NCI-H1417 (cell line): ENCODE measurements around the gene SLC35F6.
"Not testable (repeated sequence)": the region's sequence is repeated elsewhere in the genome, so short reads cannot be mapped to it uniquely, and the experiment has no call there.

Experiments used
- DNase-seq, 3 experiments: peaks; one replicate each; lab custom pipeline; 2025; lab: John Stamatoyannopoulos, UW

SLC35F6 gene

DNA sequence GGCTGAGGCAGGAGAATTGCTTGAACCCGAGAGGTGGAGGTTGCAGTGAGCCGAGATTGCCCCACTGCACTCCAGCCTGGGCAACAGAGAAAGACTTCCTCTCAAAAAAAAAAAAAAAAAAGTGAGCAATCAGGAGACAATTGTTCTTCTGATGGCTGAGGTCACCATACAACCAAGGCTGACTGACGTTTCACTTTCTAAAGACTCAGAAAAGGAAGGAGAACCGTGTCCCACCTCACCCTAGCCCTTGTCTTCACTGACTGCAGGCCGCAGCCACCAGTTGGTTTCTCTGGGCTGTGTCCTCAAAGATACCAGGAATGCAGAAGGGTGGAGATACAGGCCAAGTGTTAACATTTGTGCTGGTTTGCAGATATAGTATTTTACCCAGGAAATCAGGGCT lies 7.7 kb upstream of the SLC35F6 start:
- no peak for DNase-seq

GRCh38 chr2:26757873-26758789 lies 6.0 kb upstream of the SLC35F6 start:
- no peak for DNase-seq

DNA sequence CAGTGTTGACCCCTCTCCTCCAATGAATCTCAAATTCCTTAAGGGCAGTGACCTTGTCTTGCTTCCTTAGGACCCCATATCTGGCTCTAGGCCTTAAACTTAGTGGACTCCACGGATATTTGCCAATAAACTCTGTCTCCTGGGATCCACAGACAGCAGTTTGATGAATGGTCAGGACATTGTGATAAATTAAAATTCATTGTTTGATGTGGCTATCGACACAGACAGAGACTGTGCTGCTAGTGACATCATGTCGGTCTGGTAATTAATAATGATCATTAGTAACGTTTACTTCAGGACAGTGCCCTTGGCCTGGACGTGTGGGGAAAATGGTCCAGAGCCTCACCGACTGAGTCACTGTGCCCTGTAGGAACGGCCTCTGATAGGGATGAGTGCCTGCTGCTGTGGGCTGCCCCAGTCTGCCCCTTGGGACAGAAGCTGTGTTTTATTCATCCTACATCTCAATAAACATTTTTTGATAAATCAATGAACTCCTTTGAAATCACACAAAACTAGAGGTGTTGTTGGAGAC lies 5.2 kb upstream of the SLC35F6 start:
- DNase-seq, result no peak

DNA sequence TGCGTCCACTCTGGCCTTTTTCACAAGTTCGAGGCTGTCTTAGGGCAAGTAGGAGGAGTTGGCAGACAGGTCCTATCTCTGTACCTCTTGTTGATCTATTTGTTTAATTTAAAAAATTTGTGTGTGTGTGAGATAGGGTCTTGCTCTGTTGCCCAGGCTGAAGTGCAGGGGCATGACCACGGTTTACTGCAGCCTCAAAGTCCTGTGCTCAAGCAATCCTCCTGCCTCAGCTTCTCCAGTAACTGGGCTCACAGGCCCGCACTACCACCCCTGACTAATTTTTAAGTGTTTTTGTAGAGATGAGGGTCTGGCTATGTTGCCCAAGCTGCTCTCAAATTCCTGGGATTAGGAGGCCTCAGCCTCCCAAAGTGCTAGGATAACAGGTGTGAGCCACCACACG lies 4.2 kb upstream of the SLC35F6 start:
- DNase-seq, result no peak

DNA sequence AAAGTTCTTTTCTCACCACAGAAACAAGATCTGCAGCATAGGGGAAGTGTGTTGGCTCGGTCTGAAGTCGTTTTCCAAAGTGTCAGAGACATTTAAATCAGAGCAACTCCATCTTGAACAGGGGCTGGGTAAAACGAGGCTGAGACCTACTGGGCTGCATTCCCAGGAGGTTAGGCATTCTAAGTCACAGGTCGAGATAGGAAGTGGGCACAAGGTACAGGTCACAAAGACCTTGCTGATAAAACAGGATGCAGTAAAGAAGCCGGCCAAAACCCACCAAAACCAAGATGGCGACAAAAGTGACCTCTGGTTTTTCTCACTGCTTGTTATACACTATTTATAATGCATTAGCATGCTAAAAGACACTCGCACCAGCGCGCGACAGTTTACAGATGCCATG lies 3.1 kb upstream of the SLC35F6 start:
- not testable (repeated sequence) for DNase-seq

DNA sequence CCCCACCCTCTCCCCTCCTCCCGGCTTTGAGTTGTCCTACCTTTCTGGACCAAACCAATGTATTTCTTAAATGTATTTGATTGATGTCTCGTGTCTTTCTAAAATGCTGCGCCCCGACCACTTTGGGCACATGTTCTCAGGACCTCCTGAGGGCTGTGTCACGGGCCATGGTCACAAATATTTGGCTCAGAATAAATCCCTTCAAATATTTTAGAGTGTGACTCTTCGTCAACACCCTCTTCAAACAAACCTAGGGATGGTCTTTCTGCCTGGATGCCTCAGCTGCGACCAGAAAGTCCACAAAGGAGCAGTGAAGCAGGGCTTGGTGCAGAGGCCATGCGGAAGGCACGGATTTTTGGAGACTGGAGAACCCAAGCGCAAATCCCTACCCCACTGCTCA lies 1.1 kb upstream of the SLC35F6 start:
- DNase-seq, result no peak

DNA sequence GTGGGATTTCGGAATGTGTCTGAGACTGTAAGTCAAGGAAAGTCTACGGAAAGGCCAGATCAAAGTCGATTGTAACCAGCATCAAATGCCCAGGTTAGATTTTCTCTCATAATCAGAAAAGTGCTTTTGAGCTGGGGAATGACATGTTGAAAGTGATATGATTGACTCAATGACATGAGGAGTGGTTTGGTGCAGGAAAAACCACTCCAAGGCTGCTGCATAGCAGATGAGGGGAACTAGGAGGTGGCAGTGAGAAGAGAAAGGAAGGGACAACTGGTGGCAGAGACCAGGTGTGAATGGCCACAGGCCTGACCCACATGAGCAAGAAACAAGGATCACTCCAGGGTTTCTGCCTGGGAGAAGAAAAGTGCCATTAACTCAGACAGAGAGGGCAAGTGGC lies 822 bp downstream of the SLC35F6 start:
- DNase-seq, result peak in 1 of 3 experiments; percentile 54

GRCh38 chr2:26765475-26766200 lies 1.6 kb downstream of the SLC35F6 start:
- no peak for DNase-seq

- no peak for DNase-seq
These were observed 3.0 kb downstream of the SLC35F6 start for GRCh38 chr2:26767129-26767528.

DNA sequence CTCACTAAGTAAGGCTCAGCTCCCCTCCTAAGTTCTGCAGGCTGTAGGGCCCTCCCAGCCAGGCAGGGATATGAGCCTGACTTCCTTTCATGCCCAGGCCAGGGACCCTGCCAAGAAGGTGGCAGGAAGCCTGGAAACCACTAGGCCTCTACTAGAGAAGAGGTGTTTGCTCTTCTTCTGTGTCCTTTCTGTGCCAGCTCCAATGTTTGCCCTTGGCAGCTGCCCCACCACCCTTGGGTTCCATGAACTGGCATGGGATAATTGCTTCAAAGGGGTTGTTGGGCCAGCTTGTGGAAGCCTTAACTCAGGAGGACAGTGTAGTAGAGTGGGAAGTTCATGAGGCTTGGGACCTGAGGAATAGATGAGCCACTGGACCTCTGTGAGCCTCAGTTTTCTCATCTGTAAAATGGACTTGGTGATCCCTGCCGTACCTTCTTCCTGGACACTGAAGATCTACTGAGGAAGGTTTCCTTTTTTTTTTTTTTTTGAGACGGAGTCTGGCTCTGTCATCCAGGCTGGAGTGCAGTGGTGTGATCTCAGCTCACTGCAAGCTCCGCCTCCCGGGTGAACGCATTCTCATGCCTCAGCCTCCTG lies 3.9 kb downstream of the SLC35F6 start:
- DNase-seq, result no peak

GRCh38 chr2:26768759-26769088 lies 4.6 kb downstream of the SLC35F6 start:
- DNase-seq, result no peak

DNA sequence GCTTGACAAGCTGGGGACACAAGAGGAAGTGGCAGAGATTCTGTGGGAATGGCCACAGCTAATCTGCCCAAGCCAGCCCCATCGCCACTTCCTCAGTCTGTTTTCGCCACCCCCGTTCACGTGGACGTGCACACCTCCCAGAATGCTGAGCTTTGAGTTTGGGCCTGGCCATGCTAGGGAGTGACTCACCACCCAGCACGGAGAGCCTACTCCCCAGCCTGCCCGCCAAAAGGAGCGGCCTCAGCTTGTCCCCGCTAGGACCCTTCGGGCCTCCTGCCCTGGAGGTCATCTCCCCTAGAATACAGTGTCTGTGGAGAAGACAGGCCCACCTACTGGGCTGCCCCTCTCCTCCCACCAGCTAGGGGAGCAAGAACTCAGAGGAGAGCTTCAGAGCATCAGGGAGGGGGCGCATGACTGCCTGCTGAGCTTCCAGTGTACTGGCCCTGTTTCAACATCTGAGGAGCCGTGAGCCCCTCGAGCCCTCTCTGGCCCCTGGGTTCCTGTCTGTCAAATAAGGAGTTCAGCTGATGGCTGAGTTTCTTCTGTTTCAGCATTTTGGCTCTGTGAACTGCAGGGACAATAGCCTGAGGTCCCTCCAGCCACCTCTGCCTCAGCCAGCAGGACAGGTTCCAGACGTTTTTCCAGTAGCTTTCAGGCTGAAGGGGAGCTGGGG lies 5.1 kb downstream of the SLC35F6 start:
- DNase-seq, result no peak

- DNase-seq, result no peak
These were observed 7.0 kb downstream of the SLC35F6 start for GRCh38 chr2:26770986-26771586.

- peak in 1 of 3 experiments; percentile 5 for DNase-seq
These were observed 8.2 kb downstream of the SLC35F6 start for GRCh38 chr2:26772064-26773001.

GRCh38 chr2:26776195-26776800 lies 12.2 kb downstream of the SLC35F6 start:
- no peak for DNase-seq

DNA sequence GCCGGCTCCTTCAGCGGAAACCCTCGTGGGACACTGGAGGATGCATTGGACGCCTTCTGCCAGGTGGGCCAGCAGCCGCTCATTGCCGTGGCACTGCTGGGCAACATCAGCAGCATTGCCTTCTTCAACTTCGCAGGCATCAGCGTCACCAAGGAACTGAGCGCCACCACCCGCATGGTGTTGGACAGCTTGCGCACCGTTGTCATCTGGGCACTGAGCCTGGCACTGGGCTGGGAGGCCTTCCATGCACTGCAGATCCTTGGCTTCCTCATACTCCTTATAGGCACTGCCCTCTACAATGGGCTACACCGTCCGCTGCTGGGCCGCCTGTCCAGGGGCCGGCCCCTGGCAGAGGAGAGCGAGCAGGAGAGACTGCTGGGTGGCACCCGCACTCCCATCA lies 14.0 kb downstream of the SLC35F6 start:
- no peak for DNase-seq

DNA sequence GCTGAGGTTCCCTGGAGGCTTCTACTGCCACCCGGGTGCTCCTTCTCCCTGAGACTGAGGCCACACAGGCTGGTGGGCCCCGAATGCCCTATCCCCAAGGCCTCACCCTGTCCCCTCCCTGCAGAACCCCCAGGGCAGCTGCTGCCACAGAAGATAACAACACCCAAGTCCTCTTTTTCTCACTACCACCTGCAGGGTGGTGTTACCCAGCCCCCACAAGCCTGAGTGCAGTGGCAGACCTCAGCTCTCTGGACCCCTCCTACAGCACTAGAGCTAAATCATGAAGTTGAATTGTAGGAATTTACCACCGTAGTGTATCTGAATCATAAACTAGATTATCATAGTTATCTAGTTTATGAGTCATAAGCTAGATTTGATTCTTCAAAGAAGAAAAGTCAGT lies 14.4 kb downstream of the SLC35F6 start:
- no peak for DNase-seq

- DNase-seq, result no peak
These were observed 16.2 kb downstream of the SLC35F6 start for GRCh38 chr2:26780203-26780760.

GRCh38 chr2:26782876-26783704 lies 19.0 kb downstream of the SLC35F6 start:
- no peak for DNase-seq
